ENCODE results near the gene HNRNPM.
A peak's percentile ranks its signal among the peaks of the same experiment; 100 is the strongest.

Gene HNRNPM

DNA sequence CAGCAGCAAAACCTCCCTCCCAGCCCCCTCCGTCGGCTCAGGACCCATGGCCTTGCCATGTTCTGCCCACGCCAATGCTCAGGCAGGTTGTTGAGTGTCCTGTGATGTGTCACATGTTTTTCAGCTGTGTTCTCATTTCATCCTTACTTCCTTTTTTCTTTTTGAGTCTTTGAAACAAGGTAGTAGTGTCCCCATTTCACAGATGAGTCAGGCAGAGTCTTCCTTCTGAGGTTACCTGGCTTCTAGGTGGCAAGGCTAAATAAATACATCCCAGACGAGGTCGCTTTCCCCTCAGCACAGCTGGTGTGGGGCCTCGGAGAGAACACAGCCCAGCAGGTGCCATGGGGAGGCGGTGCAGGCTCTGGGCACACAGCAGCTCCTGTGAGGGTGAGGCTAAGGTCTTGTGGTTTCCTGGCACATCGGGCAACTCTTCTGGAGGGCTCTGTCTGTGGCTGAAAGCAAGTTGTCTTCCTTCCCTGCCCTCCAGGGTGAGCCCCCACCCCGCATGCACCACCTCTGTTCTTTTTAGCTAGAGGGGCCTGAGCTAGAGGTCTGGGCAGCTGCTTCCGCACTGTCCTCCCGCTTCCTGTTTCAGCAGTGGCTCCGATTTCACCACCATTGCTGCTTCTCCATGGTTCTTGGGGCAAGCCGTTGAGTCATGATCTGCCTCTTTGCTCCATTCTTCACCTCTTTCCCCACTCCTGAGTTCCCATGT, 42.5 kb downstream of the HNRNPM start:
- DNase-seq (ENCODE audit: low read depth): no peak

DNA sequence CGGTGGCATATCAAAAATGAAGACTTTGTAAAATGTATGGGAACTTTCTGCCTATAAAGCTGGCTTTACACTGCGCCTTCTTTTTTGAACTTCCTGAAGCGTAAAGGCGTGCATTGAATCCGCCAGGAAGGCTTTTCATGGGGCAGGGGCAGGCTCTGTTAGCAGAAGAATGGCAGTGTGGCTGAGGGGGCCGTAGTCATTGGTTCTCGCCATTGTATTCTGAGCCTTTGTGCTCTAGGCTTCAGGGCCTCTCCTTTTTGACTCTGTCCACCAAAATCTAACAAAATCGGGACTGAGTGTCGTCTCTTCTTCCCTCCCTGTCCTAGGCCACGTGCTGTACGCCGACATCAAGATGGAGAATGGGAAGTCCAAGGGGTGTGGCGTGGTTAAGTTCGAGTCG, 43.6 kb downstream of the HNRNPM start:
- DNase-seq (ENCODE audit: low read depth): no peak

DNA sequence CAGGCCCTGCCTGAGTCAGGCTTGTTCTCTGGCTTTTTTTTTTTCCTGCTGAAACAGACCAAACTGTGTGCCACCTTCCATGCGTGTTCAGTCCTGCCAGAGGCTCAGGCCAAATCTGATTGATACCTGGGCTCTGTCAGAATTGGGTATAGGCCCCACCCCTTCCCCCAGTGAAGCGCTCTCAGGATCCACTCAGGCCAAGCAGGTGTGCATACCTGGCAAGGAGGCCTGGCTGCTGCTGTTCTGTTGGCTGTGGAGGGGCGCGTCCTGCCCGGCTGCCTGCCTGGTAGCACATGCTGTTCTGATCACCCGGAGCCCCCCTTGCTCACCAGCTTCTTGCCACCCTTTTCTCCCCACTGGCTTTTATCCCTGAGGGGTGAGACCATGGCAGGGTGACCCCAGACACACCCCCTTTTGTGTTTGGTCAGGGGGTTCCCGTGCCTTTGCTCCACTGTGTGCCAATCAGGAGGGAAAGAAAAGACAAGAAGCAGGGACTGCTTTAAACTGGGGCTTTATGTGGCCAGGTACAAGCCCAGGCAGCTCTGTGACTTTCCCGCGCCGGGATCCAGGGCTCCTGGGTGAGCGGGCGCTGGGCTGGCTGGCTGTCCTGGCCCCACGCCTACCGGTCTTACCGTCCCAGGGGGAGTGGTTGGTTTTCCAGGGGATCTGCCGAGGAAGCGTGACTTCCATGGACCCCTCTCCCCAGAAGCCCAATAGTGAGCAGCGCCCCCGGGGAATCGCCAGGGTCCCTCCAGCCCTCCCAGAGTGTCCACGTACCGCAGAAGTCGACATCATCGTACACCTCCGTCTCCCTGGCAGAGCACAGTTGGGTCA, 45.0 kb downstream of the HNRNPM start:
- no peak for DNase-seq (ENCODE audit: low read depth)

DNA sequence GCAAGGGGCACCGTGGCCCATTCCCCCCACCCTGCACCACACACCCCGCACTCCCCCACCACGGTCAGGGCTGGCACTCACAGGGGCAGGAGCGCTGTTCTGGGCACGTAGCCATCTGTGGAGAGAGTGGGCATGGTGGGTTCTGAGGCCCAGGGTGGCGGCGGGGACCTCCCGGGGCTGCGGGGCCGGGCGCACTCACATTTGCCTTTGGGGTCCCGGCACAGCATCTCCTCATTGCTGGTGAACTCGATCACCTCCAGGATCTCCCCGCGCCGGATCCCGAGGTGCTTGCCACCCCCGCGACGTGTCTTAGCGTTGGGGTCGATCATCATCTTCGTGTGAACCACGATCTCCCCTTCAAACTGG, 45.6 kb downstream of the HNRNPM start:
- DNase-seq (ENCODE audit: low read depth): no peak

DNA sequence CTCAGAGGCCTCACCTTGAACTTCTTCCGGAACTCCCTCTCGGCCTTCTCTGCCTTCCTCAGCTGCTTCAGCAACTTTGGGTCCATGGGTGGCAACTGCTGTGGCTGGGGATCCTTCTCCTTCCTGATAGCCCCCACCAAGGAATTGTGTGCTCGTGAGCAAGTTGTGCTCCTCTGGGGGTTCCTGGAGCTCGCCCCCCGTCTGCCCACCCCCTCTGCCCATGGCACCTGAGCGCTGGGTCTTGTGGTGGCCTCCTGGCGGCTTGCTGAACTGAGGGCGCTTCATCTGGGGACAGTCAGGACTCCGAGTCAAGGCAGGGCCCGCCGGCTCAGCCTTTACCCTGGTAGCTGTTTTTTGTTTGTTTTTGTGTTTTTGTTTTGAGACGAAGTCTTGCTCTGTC, 46.1 kb downstream of the HNRNPM start:
- DNase-seq (ENCODE audit: low read depth): no peak

DNA sequence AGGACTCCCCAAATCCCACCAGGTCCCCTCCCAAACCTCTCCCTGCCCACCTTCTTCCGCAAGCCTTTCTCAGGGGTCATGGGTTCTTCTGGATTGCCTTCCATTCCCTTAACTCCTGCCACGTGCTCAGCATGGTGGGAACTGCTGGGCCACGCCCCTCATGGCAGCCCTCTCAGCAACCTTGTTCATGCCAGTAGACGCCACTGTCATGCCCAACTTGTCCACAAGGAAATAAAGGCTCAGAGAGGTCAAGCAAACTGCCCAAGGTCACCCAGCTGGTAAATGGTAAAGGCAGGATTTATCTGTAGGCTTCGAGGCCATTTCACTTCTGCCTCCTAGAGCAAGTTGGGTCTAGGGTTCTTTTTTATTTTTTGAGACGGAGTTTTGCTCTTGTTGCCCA, 46.8 kb downstream of the HNRNPM start:
- DNase-seq (ENCODE audit: low read depth): no peak

DNA sequence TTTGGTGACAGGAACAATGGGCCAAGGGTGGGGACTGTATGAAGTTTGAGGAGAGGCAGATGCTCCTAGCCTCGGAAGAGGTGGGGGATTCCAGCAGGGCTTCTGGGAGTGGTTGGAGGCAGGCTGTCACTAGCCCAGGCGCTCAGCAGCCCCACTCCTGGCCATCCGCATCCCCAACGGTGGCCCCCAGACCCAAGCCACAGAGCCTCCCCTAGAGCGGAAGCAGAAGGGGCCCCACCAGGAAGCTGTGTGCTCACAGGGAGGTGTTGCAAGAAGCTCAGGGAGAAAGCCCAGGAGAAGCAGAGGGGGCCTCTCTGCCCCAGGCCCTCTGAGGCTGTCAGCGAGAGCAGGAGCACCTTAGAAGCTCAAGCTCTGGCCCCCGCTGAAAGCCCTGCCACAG, 49.4 kb downstream of the HNRNPM start:
- no peak for DNase-seq (ENCODE audit: low read depth)

DNA sequence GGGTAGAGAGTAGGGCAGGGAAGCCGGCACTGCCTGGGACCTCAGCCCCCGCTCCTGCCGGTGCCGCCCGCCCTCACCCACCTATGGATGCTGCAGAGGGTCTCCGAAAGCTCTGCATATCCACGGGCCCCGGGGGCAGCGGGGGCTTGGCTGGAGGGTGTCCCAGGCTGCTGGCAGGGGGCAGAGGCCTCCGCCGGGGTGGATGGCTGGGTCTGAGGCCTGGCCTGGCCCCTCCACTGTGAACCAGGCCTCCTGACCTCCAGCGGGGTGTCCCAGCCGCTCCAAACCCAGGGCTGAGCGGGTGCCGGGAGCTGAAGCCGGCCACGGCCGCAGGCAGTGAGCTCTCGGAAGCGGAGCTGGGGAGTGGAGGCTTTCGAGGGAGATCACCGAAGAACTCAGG, 53.5 kb downstream of the HNRNPM start:
- no peak for DNase-seq (ENCODE audit: low read depth)

DNA sequence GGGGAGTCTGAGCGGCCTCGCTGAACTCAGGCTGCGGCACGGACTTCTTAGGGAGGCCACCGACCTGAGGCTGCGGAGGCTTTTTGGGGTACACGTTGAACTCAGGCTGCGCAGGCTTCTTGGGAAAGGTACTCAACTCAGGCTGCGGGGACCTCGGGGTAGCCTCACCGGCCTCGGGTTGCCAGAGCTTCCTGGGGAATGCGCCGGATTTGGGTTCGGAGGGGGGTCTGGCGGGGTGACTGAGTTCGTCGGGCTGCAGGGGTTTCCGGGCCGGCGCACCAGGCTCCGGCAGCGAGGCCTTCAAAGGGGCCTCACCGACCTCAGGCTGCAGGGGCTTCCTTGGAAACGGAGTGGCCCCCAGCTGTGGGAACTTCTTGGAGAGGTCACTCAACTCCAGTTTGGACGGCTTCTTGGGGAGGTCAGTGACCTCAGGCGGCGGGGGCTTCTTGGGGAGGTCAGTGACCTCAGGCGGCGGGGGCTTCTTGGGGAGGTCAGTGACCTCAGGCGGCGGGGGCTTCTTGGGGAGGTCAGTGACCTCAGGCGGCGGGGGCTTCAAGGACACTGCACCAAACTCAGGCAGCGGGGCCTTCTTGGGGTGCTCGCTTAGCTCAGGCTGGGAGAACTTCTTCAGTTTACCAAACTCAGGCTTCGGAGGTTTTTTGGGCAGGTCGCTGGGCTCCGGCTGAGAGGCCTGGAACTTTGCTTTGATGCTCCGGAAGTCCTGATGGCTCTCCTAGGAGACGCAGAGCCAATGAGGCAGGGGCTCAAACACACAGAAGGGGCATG, 54.5 kb downstream of the HNRNPM start:
- DNase-seq (ENCODE audit: low read depth): no peak

DNA sequence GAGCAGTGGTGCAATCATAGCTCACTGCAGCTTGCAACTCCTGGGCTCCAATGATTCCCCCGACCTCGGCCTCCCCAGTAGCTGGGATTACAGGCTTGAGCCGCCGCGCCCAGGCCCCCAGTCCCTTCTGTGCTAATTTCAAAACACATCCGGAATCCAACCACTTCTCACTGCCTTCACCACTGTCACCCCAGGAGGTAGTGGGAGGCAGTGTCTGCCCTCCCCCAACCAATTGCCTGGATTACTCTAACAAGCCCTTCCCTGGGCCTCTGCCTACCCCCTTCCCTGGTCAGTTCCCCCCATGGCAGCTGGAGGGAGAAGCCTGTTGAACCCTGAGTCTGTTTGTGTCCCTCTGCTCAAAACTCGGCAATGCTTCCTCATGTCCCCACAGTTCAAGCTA, 55.4 kb downstream of the HNRNPM start:
- DNase-seq (ENCODE audit: low read depth): no peak

DNA sequence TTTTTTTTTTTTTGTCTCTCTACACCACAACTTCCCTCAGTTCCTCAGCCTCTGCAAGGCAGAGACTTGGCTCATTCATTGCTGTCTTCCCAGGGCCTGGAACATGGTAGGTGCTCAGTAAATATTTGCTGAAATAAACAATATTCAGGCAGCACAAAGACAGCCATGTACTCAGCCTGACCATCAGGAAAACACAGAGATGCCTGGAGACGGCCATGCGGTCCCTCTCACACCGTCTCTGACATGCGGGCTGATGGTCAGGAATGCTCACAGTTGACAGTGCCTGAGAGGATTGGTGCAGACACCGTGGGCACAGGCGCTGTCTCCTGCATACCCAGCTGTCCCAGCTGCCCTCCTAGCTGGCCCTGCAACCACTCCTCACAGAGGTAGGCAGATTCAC, 56.7 kb downstream of the HNRNPM start:
- no peak for DNase-seq (ENCODE audit: low read depth)

DNA sequence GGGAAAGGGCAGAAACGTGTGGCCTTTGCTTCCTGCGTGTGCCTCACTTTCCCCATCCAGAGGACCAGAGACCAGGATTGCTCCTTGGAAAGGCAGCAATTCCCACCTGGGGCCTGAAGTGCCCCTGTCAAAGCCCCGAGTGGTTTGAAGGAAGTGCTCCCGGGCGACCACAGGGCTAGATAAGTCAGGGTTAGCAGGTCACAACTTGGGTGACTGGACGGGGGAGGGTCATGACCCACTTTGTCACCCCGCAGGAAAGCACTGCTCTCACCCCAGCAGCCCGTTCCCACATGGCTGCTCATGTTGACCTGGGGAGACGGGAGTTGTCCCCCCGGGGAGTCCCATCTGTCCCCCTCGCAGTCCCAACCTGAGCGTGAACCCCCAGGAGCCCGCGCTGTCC, 57.2 kb downstream of the HNRNPM start:
- DNase-seq (ENCODE audit: low read depth): no peak

DNA sequence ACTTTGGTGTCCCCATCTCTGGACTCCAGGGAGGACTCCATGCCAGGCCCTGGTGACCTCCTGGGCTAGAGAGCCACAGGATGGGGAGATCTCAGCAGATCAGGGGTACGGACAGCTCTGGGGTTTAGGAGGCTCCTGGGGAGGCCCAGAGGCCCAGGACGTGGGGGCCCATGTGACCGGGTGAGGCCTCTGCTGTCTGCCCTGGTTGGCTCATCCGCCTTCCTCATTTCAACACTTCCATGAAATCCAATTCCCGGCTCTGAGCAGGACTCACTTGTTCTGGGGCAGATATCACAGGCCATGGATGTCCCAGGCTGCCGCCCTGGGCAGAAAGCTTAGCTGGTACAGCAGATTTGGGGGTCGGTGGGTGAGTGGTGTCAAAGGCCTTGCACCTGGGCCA, 58.7 kb downstream of the HNRNPM start:
- no peak for DNase-seq (ENCODE audit: low read depth)

DNA sequence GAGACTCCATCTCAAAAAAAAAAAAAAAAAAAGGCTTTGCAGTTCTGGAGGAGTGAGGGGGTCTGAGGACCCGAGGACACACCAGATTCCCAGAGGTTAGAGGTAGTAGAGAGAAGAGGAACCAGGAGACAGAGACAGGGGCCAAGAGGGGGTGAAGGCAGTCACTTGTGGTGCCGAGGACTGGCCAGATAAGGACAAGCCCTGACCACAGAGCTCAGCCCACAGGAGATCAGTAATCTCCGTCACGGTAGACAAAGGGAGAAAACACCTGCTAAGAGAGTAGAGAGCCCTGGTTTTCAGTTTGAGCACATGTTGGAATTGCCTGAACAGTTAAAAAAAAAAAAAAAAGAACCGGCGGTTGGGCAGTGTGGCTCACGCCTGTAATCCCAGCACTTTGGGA, 59.4 kb downstream of the HNRNPM start:
- DNase-seq (ENCODE audit: low read depth): no peak

DNA sequence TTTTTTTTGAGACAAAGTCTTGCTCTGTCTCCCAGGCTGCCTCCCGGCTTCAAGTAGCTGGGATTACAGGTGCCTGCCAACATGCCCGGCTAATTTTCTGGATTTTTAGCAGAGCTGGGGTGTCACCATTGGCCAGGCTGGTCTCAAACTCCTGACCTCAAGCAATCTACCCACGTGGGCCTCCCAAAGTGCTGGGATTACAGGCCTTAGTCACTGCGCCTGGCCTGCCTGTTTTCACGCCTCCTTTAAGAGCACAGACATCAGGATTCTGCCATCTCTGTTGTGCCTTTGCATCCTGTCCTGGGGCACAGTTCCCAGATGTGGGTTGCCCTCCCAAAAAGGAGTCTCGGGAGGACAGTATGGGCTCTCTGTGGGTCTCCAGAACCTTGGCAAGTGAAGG, 60.1 kb downstream of the HNRNPM start:
- no peak for DNase-seq (ENCODE audit: low read depth)

DNA sequence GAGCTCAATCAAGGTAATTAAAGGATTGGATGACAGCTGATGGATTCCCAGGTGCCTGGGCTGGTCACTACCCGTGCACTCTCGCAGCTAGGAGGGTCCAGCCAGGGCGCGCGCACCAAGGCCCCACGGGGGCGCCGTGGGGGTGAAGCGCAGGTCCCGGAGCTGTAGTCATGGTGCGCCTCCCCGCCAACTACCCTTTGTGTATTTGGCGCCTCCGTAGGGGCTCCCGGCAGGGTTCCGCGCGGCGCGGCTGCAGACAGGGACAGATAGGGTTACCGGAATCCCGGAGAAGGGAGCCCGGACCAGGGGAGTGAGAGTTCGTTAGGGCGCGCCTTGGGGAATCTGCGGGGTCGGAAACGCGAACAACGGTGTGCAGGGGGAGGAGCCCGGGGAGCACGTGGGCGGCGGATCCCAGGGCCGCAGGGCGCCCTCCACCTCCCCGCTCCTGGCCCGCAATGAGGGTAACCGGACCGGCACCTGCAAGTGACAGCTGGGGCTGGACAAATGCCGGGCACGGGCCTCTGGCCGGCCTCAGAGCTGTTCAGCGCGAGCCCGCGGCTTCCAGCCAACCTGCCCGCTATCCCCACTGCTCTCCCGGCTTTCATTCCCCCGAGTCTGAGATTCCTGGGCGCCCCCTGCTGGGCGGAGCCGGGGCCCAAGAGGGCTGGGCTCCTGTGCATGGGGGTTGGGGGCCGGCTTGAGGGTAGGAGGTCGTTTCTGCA, 61.1 kb downstream of the HNRNPM start:
- DNase-seq (ENCODE audit: low read depth): peak; percentile 47

DNA sequence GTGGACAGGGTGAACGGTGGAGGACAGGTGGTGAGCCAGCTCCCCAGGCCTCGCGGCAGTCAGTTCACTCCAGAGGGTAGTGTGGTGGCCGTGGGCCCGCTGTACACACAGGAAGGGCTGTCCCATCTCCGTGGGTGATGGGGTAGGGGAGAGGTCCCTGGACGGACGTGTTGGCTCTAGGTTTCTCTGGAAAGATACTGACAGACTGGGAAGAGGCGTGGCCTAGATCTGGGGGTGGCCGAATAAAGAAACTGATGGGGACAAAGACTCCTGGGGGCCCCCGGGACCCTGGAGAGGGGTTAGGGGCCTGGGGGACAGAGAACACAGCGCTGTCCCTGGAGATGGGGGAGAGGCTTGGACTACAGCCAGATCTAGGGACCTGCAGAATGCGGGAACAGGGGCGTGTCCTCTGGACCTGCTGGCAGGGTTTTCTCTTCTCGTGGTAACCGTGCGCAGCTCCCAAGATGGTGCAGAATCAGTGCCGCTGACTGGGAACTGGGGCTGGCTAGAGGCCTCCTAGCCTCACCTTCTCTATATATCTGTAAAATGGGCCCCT, 61.7 kb downstream of the HNRNPM start:
- no peak for DNase-seq (ENCODE audit: low read depth)

DNA sequence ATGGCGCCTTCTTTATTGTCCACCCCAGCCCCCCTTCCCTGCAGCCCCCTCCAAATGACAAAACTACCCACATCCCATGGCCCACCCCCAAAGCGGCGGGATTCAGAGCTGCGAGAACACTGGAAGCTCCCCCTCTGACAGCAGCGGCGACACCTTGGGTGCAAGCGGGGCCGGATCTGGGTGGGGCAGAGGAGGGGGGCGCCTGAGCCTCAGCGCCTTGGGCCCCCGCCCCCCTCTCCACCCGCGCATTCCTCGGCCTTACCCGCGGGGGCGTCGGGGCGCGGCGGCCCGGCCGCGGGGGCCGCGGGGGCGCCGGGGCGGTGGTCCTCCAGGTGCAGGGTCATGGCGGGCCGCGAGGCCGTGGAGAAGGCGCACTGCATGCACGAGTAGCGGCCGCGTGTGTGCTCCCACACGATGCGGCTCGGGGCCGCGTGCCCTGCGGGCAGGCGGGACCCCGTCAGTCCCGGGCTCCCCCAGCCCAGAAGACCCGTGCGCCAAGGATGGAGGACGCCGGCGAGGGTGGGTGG, 65.9 kb downstream of the HNRNPM start:
- DNase-seq (ENCODE audit: low read depth): no peak

DNA sequence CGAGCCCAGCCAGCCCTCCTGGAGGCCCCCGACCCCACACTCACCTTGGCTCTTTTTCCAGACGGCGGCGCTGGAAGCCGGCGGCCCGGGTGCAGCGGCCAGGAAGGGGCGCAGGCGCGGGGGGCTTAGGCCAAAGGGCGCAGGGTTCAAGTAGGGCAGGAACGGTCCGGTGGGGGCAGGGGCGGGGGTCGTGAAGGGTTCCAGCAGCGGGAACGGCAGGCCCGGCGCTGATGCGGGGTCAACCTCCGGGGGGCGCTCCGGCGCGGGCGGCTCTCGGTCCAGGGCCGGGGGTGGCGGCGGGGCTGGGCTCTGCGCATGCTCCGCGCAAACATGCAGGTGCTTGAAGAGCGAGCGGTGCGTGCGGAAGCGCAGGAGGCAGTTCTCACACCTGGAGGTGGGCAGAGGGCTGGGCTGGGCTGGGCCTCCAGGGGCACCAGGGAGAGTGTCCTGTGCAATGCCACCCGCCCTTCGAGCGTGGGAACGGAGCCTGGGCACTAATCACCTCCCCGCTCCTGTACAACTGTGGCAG, 66.9 kb downstream of the HNRNPM start:
- no peak for DNase-seq (ENCODE audit: low read depth)

DNA sequence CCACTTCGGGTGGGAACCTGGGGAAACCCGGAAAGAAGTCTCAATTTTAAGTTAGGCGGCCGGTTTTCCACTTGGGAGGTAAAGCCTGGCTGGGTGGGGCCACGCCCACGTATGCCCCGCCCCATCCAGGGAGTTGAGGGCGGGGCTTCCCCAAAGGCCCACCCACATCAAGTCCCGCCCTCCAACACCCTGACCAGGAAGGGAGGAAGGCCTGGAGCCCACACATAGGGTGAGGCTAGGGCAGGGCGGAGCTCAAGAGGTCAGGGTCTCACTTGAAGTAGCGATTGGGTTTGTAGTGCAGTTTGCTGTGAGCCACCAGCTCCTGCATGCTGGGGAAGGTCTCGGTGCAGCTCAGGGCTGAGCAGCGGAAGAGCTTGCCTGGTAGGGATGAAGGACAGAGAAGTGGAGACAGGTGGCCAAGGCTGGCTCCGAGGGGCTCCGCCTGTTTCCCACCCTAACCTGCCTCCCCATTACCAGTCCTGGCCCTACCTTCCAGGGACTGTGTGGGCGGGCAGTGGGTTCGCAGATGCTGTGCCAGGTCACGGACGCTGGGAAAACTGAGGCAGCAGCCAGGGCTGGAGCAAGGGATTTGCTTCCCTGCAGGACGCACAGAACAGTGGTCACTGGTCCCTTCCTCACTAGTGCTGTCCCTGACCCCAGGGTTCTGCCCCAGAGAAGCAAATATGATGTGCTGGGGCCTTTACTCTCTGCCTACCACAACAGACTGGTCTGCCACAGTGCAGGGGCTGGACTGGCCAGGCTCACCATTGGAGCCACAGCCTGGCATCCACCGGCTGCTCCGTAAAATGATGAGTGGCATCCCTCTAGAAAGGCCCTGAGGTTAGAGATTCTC, 67.6 kb downstream of the HNRNPM start:
- no peak for DNase-seq (ENCODE audit: low read depth)
